GM12878 (cell line): ENCODE measurements around the gene CAPSL. TPM values are rescaled to one million over a fixed set of nuclear protein-coding genes. Genes with fewer than 3 reads are reported as not detected.

Experiments
- ATAC-seq: fragments of 200-7000 bp; cut with Tn5 transposase; 3 replicates; pipeline ENCODE4 v1.9.1; 2020; ENCODE audit warnings: mild to moderate bottlenecking, moderate library complexity
- BruUV-seq: library from RNA; stranded (reverse); fragments of 400-500 nt; replicated peaks from 2 replicates; lab custom pipeline; 2021; lab: Mats Ljungman, UMichigan
- CTCF ChIA-PET: fragments of 300-600 bp; sonication (Branson Sonifier 250); formaldehyde crosslinking; extraction: SDS; loops from one replicate; lab custom pipeline; 2021; ENCODE audit warnings: inconsistent platforms; lab: Yijun Ruan, JAX
- POLR2A ChIA-PET: fragments of 350-600 bp; formaldehyde crosslinking; extraction: SDS; loops from one replicate; lab custom pipeline; 2021; ENCODE audit warnings: inconsistent platforms; lab: Charles Lee
- RAD21 ChIA-PET: fragments of 300-600 bp; sonication (Branson Sonifier 250); formaldehyde crosslinking; loops from one replicate; lab custom pipeline; 2023; ENCODE audit warnings: antibody characterized with exemption; ENCODE audit not compliant: unreplicated experiment; lab: Charles Lee
- SMC1A ChIA-PET: fragments of 300-600 bp; sonication (Branson Sonifier 250); formaldehyde crosslinking; loops from one replicate; lab custom pipeline; 2023; ENCODE audit not compliant: unreplicated experiment, uncharacterized antibody; lab: Charles Lee
- DNase-seq: peaks from one replicate; pipeline ENCODE4 v3.0.0-alpha.2; 2011; ENCODE audit warnings: low read depth, low spot score
- FAIRE-seq: peaks from 3 replicates; lab custom pipeline; 2011; peaks lifted over from hg19 to GRCh38; lab: Jason Lieb, UNC
- H2AFZ ChIP-seq: 2 replicates; pipeline ENCODE4 v1.6.0; 2011; ENCODE audit warnings: low read depth, low read length, control low read depth; ENCODE audit not compliant: control insufficient read depth
- H3K27ac ChIP-seq: 2 replicates; pipeline ENCODE4 v1.5.1; 2011; ENCODE audit warnings: control low read depth; ENCODE audit not compliant: control insufficient read depth, insufficient read depth
- H3K27me3 ChIP-seq, 2 experiments: replicated peaks in 1 of 2; 2 replicates each; pipeline versions ENCODE4 v1.6.0 to v1.6.1; 2011; ENCODE audit warnings: low read length in 1 of 2; ENCODE audit not compliant: control insufficient read depth in 2 of 2, insufficient read depth in 2 of 2
- H3K36me3 ChIP-seq, 2 experiments: 2 replicates each; pipeline ENCODE4 v1.5.1; 2011; ENCODE audit warnings: low read length in 1 of 2; ENCODE audit not compliant: control insufficient read depth in 2 of 2, insufficient read depth in 2 of 2
- H3K4me1 ChIP-seq: 2 replicates; pipeline ENCODE4 v1.6.1; 2011; ENCODE audit warnings: mild to moderate bottlenecking, low read length, moderate library complexity, mixed read lengths; ENCODE audit not compliant: control insufficient read depth, insufficient read depth
- H3K4me2 ChIP-seq: 2 replicates; pipeline ENCODE4 v1.6.0; 2011; ENCODE audit warnings: control low read depth; ENCODE audit not compliant: control insufficient read depth, insufficient read depth
- H3K4me3 ChIP-seq: fragments of 200-600 bp; sonication (generic); 2 replicates; pipeline ENCODE4 v1.5.1; 2016
- H3K79me2 ChIP-seq: 2 replicates; pipeline ENCODE4 v1.6.0; 2011; ENCODE audit warnings: low read length; ENCODE audit not compliant: control insufficient read depth, insufficient read depth
- H3K9ac ChIP-seq: 2 replicates; pipeline ENCODE4 v1.8.0; 2011; ENCODE audit warnings: low read length, control low read depth, mixed read lengths; ENCODE audit not compliant: control insufficient read depth, insufficient read depth
- H3K9me3 ChIP-seq: replicated peaks from 3 replicates; pipeline ENCODE4 v1.5.1; 2011; ENCODE audit warnings: mild to moderate bottlenecking, low read length; ENCODE audit not compliant: control insufficient read depth, insufficient read depth
- H4K20me1 ChIP-seq: 2 replicates; pipeline ENCODE4 v1.6.0; 2011; ENCODE audit not compliant: control insufficient read depth, insufficient read depth
- DPF2 ChIP-seq: fragments of 450-650 bp; IDR thresholded peaks from 2 replicates; pipeline ENCODE4 v1.6.1; 2017; ENCODE audit warnings: mild to moderate bottlenecking
- ESRRA ChIP-seq: IDR thresholded peaks from 2 replicates; pipeline ENCODE4 v1.6.1; 2012; ENCODE audit warnings: mild to moderate bottlenecking, low read length, improper control_type of control experiment
- ETV6 ChIP-seq, 2 experiments: fragments of 450-650 bp in 1 of 2; IDR thresholded peaks in 1 of 2; conservative IDR thresholded peaks in 1 of 2; 2 replicates each; pipeline ENCODE4 v1.6.1; 2014; ENCODE audit warnings: antibody characterized with exemption in 1 of 2, borderline replicate concordance in 1 of 2, low read depth in 1 of 2, mild to moderate bottlenecking in 1 of 2, moderate library complexity in 1 of 2
- FOXK2 ChIP-seq: fragments of 450-650 bp; IDR thresholded peaks from 2 replicates; pipeline ENCODE4 v1.6.1; 2017; ENCODE audit warnings: mild to moderate bottlenecking, moderate library complexity
- JUNB ChIP-seq: IDR thresholded peaks from 2 replicates; pipeline ENCODE4 v1.6.1; 2016; ENCODE audit warnings: antibody characterized with exemption, mild to moderate bottlenecking
- KDM1A ChIP-seq: fragments of 200-600 bp; sonication (generic); IDR thresholded peaks from 2 replicates; pipeline ENCODE4 v1.6.1; 2016; ENCODE audit warnings: borderline replicate concordance
- MTA3 ChIP-seq: IDR thresholded peaks from 2 replicates; pipeline ENCODE4 v1.6.1; 2012; ENCODE audit warnings: low read length, inconsistent platforms, borderline replicate concordance
- MXI1 ChIP-seq: fragments of 150-350 bp; IDR thresholded peaks from 2 replicates; pipeline ENCODE4 v1.6.1; 2011; ENCODE audit warnings: low read depth, mild to moderate bottlenecking, inconsistent platforms, low read length, improper control_type of control experiment
- NR2C2 ChIP-seq: IDR thresholded peaks from 2 replicates; pipeline ENCODE4 v1.6.1; 2011; ENCODE audit warnings: borderline replicate concordance, low read depth; ENCODE audit not compliant: control insufficient read depth, insufficient read length
- RELA ChIP-seq: fragments of 450-650 bp; IDR thresholded peaks from 2 replicates; pipeline ENCODE4 v1.8.0; 2014; ENCODE audit warnings: borderline replicate concordance; ENCODE audit not compliant: partially characterized antibody
- RELB ChIP-seq: fragments of 450-650 bp; IDR thresholded peaks from 2 replicates; pipeline ENCODE4 v1.6.1; 2017; ENCODE audit warnings: low read depth, mild to moderate bottlenecking, moderate library complexity
- SKIL ChIP-seq: fragments of 450-650 bp; IDR thresholded peaks from 2 replicates; pipeline ENCODE4 v1.6.1; 2017; ENCODE audit warnings: mild to moderate bottlenecking, low read depth, inconsistent platforms; ENCODE audit not compliant: poor library complexity, severe bottlenecking
- SMAD1 ChIP-seq: fragments of 450-650 bp; IDR thresholded peaks from 2 replicates; pipeline ENCODE4 v1.6.1; 2018; ENCODE audit warnings: mild to moderate bottlenecking, low read depth; ENCODE audit not compliant: partially characterized antibody
- SREBF2 ChIP-seq: IDR thresholded peaks from 2 replicates; pipeline ENCODE4 v1.6.1; 2012; ENCODE audit warnings: mild to moderate bottlenecking, low read length
- STAT1 ChIP-seq: fragments of 450-650 bp; conservative IDR thresholded peaks from 2 replicates; pipeline ENCODE4 v1.6.1; 2014; ENCODE audit warnings: antibody characterized with exemption, mild to moderate bottlenecking
- TAF1 ChIP-seq: IDR thresholded peaks from 2 replicates; pipeline ENCODE4 v1.6.1; 2011; ENCODE audit warnings: mild to moderate bottlenecking, low read depth, low read length, borderline replicate concordance
- ZSCAN29 ChIP-seq: fragments of 450-650 bp; IDR thresholded peaks from 2 replicates; pipeline ENCODE4 v1.6.1; 2017; ENCODE audit warnings: mild to moderate bottlenecking, moderate library complexity
- in situ Hi-C: fragments of 300-500 bp; cut with MboI; formaldehyde crosslinking; loops from 9 replicates; pipeline ENCODE4 v1.14.3; 2018; ENCODE audit warnings: mixed read lengths
- intact Hi-C: fragments of 100-400 bp; cut with micrococcal nuclease; formaldehyde crosslinking; loops from one replicate; pipeline ENCODE4 v1.14.2; 2022; ENCODE audit not compliant: unreplicated experiment
- polyA plus RNA-seq, 11 experiments: library from polyadenylated mRNA; depleted of rRNA in 4 of 11; unstranded in 6 of 11; stranded (reverse) in 5 of 11; fragments of >200 nt; fragmentation: Nextera tagmentation in 4 of 11; fragmentation: Illumina TruSeq in 1 of 11; extraction: Ambion mirVana in 4 of 11; extraction: Trizol in 1 of 11; gene quantifications; 1 replicate in 1 of 11; 2 replicates in 10 of 11; pipeline versions ENCODE4 v1.2.1 to v1.2.3, GENCODE V29; 2011 to 2016; ENCODE audit warnings: inconsistent platforms in 2 of 11, missing spikeins in 2 of 11, low read depth in 1 of 11
- total RNA-seq, 4 experiments: library from RNA; depleted of rRNA in 3 of 4; stranded (reverse); fragments of >200 nt in 3 of 4; fragmentation: Illumina TruSeq in 1 of 4; extraction: Trizol in 1 of 4; gene quantifications; 2 replicates each; pipeline versions ENCODE4 v1.2.1 to v1.2.3, GENCODE V29; 2013 to 2021

CAPSL gene
- total and polyA plus RNA-seq, 10 of the 15 experiments (the other 5 are each of a cell fraction or from before 2014, with no cell fraction given): 0.19 to 0.57 (median 0.20) TPM; not detected in 7

GRCh38 chr5:35878079-35878478 lies 60.3 kb downstream of the CAPSL start:
- Histone ChIP-seq H3K79me2 (no peaks in the 10 kb centered on the region), H3K9me3 (no peaks in the 10 kb centered on the region; the same call in 2 of the 3 replicates), H3K27ac (no peak overlapping the region), H3K4me3 (no peak overlapping the region), H3K4me1 (peaks cover 11% of the 10 kb centered on the region), H3K4me2 (no peak overlapping the region), H3K9ac (no peak overlapping the region), H2AFZ (no peak overlapping the region), H4K20me1 (no peaks in the 10 kb centered on the region), H3K36me3 (no peaks in the 10 kb centered on the region), H3K27me3 (no peaks in the 10 kb centered on the region)
- FAIRE-seq: no peak
- in situ Hi-C loops: no loop called here
- ChIA-PET CTCF (no interaction called here), SMC1A (interaction anchor here (5.1 kb wide), 1 partner anchor 21 kb away, joined by 43 read pairs; no protein-coding TSS in a partner anchor), POLR2A (interaction anchor here (0.8 kb wide), 1 partner anchor 9 kb away, joined by 3 read pairs; no protein-coding TSS in a partner anchor), RAD21 (interaction anchor here (1.1 kb wide), 1 partner anchor 21 kb away, joined by 4 read pairs; no protein-coding TSS in a partner anchor)
- intact Hi-C loops: no loop called here
- BruUV-seq: no TSS peak
- no peak for ATAC-seq
- TF ChIP-seq MXI1 (no peak), SREBF2 (no peak), KDM1A (no peak), JUNB (no peak), ESRRA (no peak), MTA3 (no peak), DPF2 (no peak), SMAD1 (no peak), TAF1 (no peak), RELA (no peak), NR2C2 (no peak), RELB (no peak), SKIL (no peak), STAT1 (no peak), ZSCAN29 (no peak), FOXK2 (no peak), ETV6 (conservative IDR thresholded peaks at IDR 0.05 in 1 of 2, IDR thresholded peaks at IDR 0.05 in 1 of 2; ENCODE audit: borderline replicate concordance in 1 of 2, low read depth in 1 of 2) (no peak)
- no peak for DNase-seq
